Measurements from ENCODE around the gene DERA.

- TF ChIP-seq EZH2phosphoT487 (conservative IDR thresholded peaks at IDR 0.05; ENCODE audit: low read length) (no peak), CTCF (IDR thresholded peaks at IDR 0.05; ENCODE audit: insufficient read depth, low read length, poor library complexity, severe bottlenecking) (no peak)
Measured at GRCh38 chr12:15942475-15942874, 31.3 kb downstream of the DERA start.

Measured in SU-DHL-6 (cell line).